GM12878 (cell line): Measurements from ENCODE around the gene KCNG3. TPM values are rescaled to one million over a fixed set of nuclear protein-coding genes. Genes with fewer than 3 reads are reported as not detected.

Experiments used
- ATAC-seq: fragments of 200-7000 bp; cut with Tn5 transposase; 3 replicates; pipeline ENCODE4 v1.9.1; 2020; ENCODE audit warnings: mild to moderate bottlenecking, moderate library complexity
- BruUV-seq: library from RNA; stranded (reverse); fragments of 400-500 nt; replicated peaks from 2 replicates; lab custom pipeline; 2021; lab: Mats Ljungman, UMichigan
- CTCF ChIA-PET: fragments of 300-600 bp; sonication (Branson Sonifier 250); formaldehyde crosslinking; extraction: SDS; loops from one replicate; lab custom pipeline; 2021; ENCODE audit warnings: inconsistent platforms; lab: Yijun Ruan, JAX
- POLR2A ChIA-PET: fragments of 350-600 bp; formaldehyde crosslinking; extraction: SDS; loops from one replicate; lab custom pipeline; 2021; ENCODE audit warnings: inconsistent platforms; lab: Charles Lee
- RAD21 ChIA-PET: fragments of 300-600 bp; sonication (Branson Sonifier 250); formaldehyde crosslinking; loops from one replicate; lab custom pipeline; 2023; ENCODE audit warnings: antibody characterized with exemption; ENCODE audit not compliant: unreplicated experiment; lab: Charles Lee
- SMC1A ChIA-PET: fragments of 300-600 bp; sonication (Branson Sonifier 250); formaldehyde crosslinking; loops from one replicate; lab custom pipeline; 2023; ENCODE audit not compliant: unreplicated experiment, uncharacterized antibody; lab: Charles Lee
- DNase-seq: peaks from one replicate; pipeline ENCODE4 v3.0.0-alpha.2; 2011; ENCODE audit warnings: low read depth, low spot score
- FAIRE-seq: peaks from 3 replicates; lab custom pipeline; 2011; peaks lifted over from hg19 to GRCh38; lab: Jason Lieb, UNC
- H2AFZ ChIP-seq: 2 replicates; pipeline ENCODE4 v1.6.0; 2011; ENCODE audit warnings: low read depth, low read length, control low read depth; ENCODE audit not compliant: control insufficient read depth
- H3K27ac ChIP-seq: 2 replicates; pipeline ENCODE4 v1.5.1; 2011; ENCODE audit warnings: control low read depth; ENCODE audit not compliant: control insufficient read depth, insufficient read depth
- H3K27me3 ChIP-seq, 2 experiments: replicated peaks in 1 of 2; 2 replicates each; pipeline versions ENCODE4 v1.6.0 to v1.6.1; 2011; ENCODE audit warnings: low read length in 1 of 2; ENCODE audit not compliant: control insufficient read depth in 2 of 2, insufficient read depth in 2 of 2
- H3K36me3 ChIP-seq, 2 experiments: 2 replicates each; pipeline ENCODE4 v1.5.1; 2011; ENCODE audit warnings: low read length in 1 of 2; ENCODE audit not compliant: control insufficient read depth in 2 of 2, insufficient read depth in 2 of 2
- H3K4me1 ChIP-seq: 2 replicates; pipeline ENCODE4 v1.6.1; 2011; ENCODE audit warnings: mild to moderate bottlenecking, low read length, moderate library complexity, mixed read lengths; ENCODE audit not compliant: control insufficient read depth, insufficient read depth
- H3K4me2 ChIP-seq: 2 replicates; pipeline ENCODE4 v1.6.0; 2011; ENCODE audit warnings: control low read depth; ENCODE audit not compliant: control insufficient read depth, insufficient read depth
- H3K4me3 ChIP-seq: fragments of 200-600 bp; sonication (generic); 2 replicates; pipeline ENCODE4 v1.5.1; 2016
- H3K79me2 ChIP-seq: 2 replicates; pipeline ENCODE4 v1.6.0; 2011; ENCODE audit warnings: low read length; ENCODE audit not compliant: control insufficient read depth, insufficient read depth
- H3K9ac ChIP-seq: 2 replicates; pipeline ENCODE4 v1.8.0; 2011; ENCODE audit warnings: low read length, control low read depth, mixed read lengths; ENCODE audit not compliant: control insufficient read depth, insufficient read depth
- H3K9me3 ChIP-seq: replicated peaks from 3 replicates; pipeline ENCODE4 v1.5.1; 2011; ENCODE audit warnings: mild to moderate bottlenecking, low read length; ENCODE audit not compliant: control insufficient read depth, insufficient read depth
- H4K20me1 ChIP-seq: 2 replicates; pipeline ENCODE4 v1.6.0; 2011; ENCODE audit not compliant: control insufficient read depth, insufficient read depth
- ATF2 ChIP-seq: IDR thresholded peaks from 2 replicates; pipeline ENCODE4 v1.6.1; 2012; ENCODE audit warnings: low read length, inconsistent platforms
- ATF3 ChIP-seq: IDR thresholded peaks from 2 replicates; pipeline ENCODE4 v1.6.1; 2011; ENCODE audit warnings: low read depth, mild to moderate bottlenecking, low read length, moderate library complexity, borderline replicate concordance; ENCODE audit errors: extremely low read depth
- CEBPZ ChIP-seq: fragments of 150-350 bp; IDR thresholded peaks from 2 replicates; pipeline ENCODE4 v1.6.1; 2016; ENCODE audit warnings: low read depth, low read length
- ESRRA ChIP-seq: IDR thresholded peaks from 2 replicates; pipeline ENCODE4 v1.6.1; 2012; ENCODE audit warnings: mild to moderate bottlenecking, low read length, improper control_type of control experiment
- EZH2 ChIP-seq: IDR thresholded peaks from 2 replicates; pipeline ENCODE4 v1.6.1; 2012; ENCODE audit warnings: low read depth, mild to moderate bottlenecking, control low read depth, inconsistent platforms, low read length, borderline replicate concordance; ENCODE audit not compliant: control insufficient read depth
- FOXM1 ChIP-seq: IDR thresholded peaks from 2 replicates; pipeline ENCODE4 v1.6.1; 2012; ENCODE audit warnings: low read depth, mild to moderate bottlenecking, inconsistent platforms, low read length, moderate library complexity
- HDAC2 ChIP-seq: fragments of 200-600 bp; sonication (generic); IDR thresholded peaks from 2 replicates; pipeline ENCODE4 v1.6.1; 2017
- KDM1A ChIP-seq: fragments of 200-600 bp; sonication (generic); IDR thresholded peaks from 2 replicates; pipeline ENCODE4 v1.6.1; 2016; ENCODE audit warnings: borderline replicate concordance
- LARP7 ChIP-seq: fragments of 450-650 bp; IDR thresholded peaks from 2 replicates; pipeline ENCODE4 v1.6.1; 2017; ENCODE audit warnings: mild to moderate bottlenecking
- MXI1 ChIP-seq: fragments of 150-350 bp; IDR thresholded peaks from 2 replicates; pipeline ENCODE4 v1.6.1; 2011; ENCODE audit warnings: low read depth, mild to moderate bottlenecking, inconsistent platforms, low read length, improper control_type of control experiment
- PKNOX1 ChIP-seq: fragments of 450-650 bp; IDR thresholded peaks from 2 replicates; pipeline ENCODE4 v1.6.1; 2016; ENCODE audit warnings: mild to moderate bottlenecking
- POLR2A ChIP-seq: IDR thresholded peaks from 2 replicates; pipeline ENCODE4 v1.6.1; 2011; ENCODE audit warnings: low read depth, mild to moderate bottlenecking, low read length
- RELA ChIP-seq: fragments of 450-650 bp; IDR thresholded peaks from 2 replicates; pipeline ENCODE4 v1.8.0; 2014; ENCODE audit warnings: borderline replicate concordance; ENCODE audit not compliant: partially characterized antibody
- SMAD5 ChIP-seq: IDR thresholded peaks from 2 replicates; pipeline ENCODE4 v1.6.1; 2016; ENCODE audit warnings: antibody characterized with exemption, low read depth
- SMARCA5 ChIP-seq: fragments of 450-650 bp; IDR thresholded peaks from 2 replicates; pipeline ENCODE4 v1.6.1; 2017; ENCODE audit warnings: mild to moderate bottlenecking
- STAT3 ChIP-seq: IDR thresholded peaks from 2 replicates; pipeline ENCODE4 v1.6.1; 2011; ENCODE audit warnings: low read depth, low read length, improper control_type of control experiment
- ZBTB11 ChIP-seq: fragments of 450-650 bp; formaldehyde crosslinking; IDR thresholded peaks from 2 replicates; pipeline ENCODE4 v1.5.0; 2022; ENCODE audit warnings: mild to moderate bottlenecking, missing genetic modification characterization
- WGBS: methylation state at CpG from one replicate; pipeline ENCODE4 v1.1.6; 2016; ENCODE audit warnings: low lambda C conversion rate; ENCODE audit not compliant: insufficient replicate concordance, insufficient coverage; ENCODE audit errors: missing lambda C conversion rate; 5-methylcytosine and 5-hydroxymethylcytosine counted together
- in situ Hi-C: fragments of 300-500 bp; cut with MboI; formaldehyde crosslinking; loops from 9 replicates; pipeline ENCODE4 v1.14.3; 2018; ENCODE audit warnings: mixed read lengths
- intact Hi-C: fragments of 100-400 bp; cut with micrococcal nuclease; formaldehyde crosslinking; loops from one replicate; pipeline ENCODE4 v1.14.2; 2022; ENCODE audit not compliant: unreplicated experiment
- polyA plus RNA-seq, 11 experiments: library from polyadenylated mRNA; depleted of rRNA in 4 of 11; unstranded in 6 of 11; stranded (reverse) in 5 of 11; fragments of >200 nt; fragmentation: Nextera tagmentation in 4 of 11; fragmentation: Illumina TruSeq in 1 of 11; extraction: Ambion mirVana in 4 of 11; extraction: Trizol in 1 of 11; gene quantifications; 1 replicate in 1 of 11; 2 replicates in 10 of 11; pipeline versions ENCODE4 v1.2.1 to v1.2.3, GENCODE V29; 2011 to 2016; ENCODE audit warnings: inconsistent platforms in 2 of 11, missing spikeins in 2 of 11, low read depth in 1 of 11
- total RNA-seq, 4 experiments: library from RNA; depleted of rRNA in 3 of 4; stranded (reverse); fragments of >200 nt in 3 of 4; fragmentation: Illumina TruSeq in 1 of 4; extraction: Trizol in 1 of 4; gene quantifications; 2 replicates each; pipeline versions ENCODE4 v1.2.1 to v1.2.3, GENCODE V29; 2013 to 2021

Gene KCNG3
- total and polyA plus RNA-seq, 10 of the 15 experiments (the other 5 are each of a cell fraction or from before 2014, with no cell fraction given) = 0.01 to 0.06 (median 0.04) TPM; not detected in 4

GRCh38 chr2:42408009-42408408, 85.8 kb downstream of the KCNG3 start:
- SMC1A ChIA-PET = no interaction called here
- no peak overlapping the region for H3K9ac ChIP-seq
- intact Hi-C loops = no loop called here
- TF ChIP-seq HDAC2 (no peak), ATF2 (no peak), CEBPZ (no peak), EZH2 (no peak), MXI1 (no peak), ESRRA (no peak), FOXM1 (no peak), RELA (no peak), STAT3 (no peak), ATF3 (no peak), LARP7 (no peak), ZBTB11 (CRISPR knock-in tag) (no peak), KDM1A (no peak), SMARCA5 (no peak), POLR2A (no peak), PKNOX1 (no peak), SMAD5 (no peak)

More at GRCh38 chr2:42408009-42408408, 85.8 kb downstream of the KCNG3 start:
- H3K27me3 ChIP-seq = no peaks in the 10 kb centered on the region
- H3K79me2 ChIP-seq = no peaks in the 10 kb centered on the region
- ATAC-seq = no peak
- no peaks in the 10 kb centered on the region; the same call in 2 of the 3 replicates for H3K9me3 ChIP-seq
- no peak for DNase-seq
- no peak overlapping the region for H3K4me2 ChIP-seq
- no peak overlapping the region for H3K4me3 ChIP-seq
- CTCF ChIA-PET = no interaction called here
- in situ Hi-C loops = loop anchor here (5.0 kb wide), 1 partner anchor 49 kb away; no protein-coding TSS in a partner anchor
- H2AFZ ChIP-seq = no peak overlapping the region
- RAD21 ChIA-PET = interaction anchor here (1.2 kb wide), 1 partner anchor 255 kb away, joined by 4 read pairs; no protein-coding TSS in a partner anchor
- WGBS = 65% methylated on average over 8 of the region's 8 CpGs
- POLR2A ChIA-PET = no interaction called here
- no peaks in the 10 kb centered on the region for H3K36me3 ChIP-seq
- H3K27ac ChIP-seq = no peak overlapping the region
- no peaks in the 10 kb centered on the region for H4K20me1 ChIP-seq
- BruUV-seq = no TSS peak
- no peaks in the 10 kb centered on the region for H3K4me1 ChIP-seq
- no peak for FAIRE-seq
